Measurements from ENCODE around the gene PDE9A. TPM values are rescaled to one million over a fixed set of nuclear protein-coding genes. Genes with fewer than 3 reads are reported as not detected.

Gene PDE9A
- 1 to 10 TPM; 2.4 to 9.0 (median 3.7) TPM for total RNA-seq

DNA sequence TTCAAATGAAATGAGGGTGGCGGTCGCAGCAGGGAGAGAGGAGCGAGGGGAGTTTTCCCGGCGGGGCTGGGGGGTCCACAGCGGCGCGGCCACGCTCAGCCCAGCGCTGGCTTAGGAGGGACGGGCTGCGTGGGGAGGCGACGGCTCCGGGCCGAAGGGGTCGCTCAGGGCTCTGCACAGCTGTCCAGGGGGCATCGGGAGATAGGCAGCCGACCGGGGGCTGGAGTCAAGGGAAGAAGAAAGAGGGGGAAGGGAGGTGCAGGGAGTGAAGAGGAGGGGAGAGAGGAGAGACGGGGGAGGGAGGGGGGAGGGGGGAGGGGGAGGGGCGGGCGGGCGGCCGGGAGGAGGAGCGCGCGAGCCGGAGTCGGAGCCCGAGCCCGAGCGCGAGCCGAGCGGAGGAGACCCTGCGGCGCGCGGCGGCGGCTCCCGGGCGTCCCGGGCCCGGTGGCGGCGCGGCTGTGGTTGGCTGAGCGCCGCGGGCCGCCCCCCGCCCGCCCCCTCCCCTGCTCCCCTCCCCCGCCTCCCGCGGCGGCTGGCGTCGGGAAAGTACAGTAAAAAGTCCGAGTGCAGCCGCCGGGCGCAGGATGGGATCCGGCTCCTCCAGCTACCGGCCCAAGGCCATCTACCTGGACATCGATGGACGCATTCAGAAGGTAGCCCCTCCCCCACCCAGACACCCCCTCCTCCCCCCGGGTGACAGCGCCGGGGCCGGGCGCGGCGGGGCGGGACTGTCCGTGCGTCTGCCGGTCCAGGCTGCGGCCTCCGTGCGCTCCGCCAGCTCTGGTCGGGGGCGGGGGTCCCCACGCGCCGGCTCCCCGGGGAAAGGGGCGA lies at the start of gene PDE9A:
Gene PDE9A (plus strand): TSS at position 391 of the 831 bp plus-strand sequence. CDS start 194 bp downstream, at position 585.
- TF ChIP-seq, protein P1, sequence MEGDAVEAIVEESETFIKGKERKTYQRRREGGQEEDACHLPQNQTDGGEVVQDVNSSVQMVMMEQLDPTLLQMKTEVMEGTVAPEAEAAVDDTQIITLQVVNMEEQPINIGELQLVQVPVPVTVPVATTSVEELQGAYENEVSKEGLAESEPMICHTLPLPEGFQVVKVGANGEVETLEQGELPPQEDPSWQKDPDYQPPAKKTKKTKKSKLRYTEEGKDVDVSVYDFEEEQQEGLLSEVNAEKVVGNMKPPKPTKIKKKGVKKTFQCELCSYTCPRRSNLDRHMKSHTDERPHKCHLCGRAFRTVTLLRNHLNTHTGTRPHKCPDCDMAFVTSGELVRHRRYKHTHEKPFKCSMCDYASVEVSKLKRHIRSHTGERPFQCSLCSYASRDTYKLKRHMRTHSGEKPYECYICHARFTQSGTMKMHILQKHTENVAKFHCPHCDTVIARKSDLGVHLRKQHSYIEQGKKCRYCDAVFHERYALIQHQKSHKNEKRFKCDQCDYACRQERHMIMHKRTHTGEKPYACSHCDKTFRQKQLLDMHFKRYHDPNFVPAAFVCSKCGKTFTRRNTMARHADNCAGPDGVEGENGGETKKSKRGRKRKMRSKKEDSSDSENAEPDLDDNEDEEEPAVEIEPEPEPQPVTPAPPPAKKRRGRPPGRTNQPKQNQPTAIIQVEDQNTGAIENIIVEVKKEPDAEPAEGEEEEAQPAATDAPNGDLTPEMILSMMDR (IDR thresholded peaks at IDR 0.05; ENCODE audit: low read depth), result no peak

GRCh38 chr21:42607102-42607501 lies 46.3 kb upstream of the PDE9A start:
- TF ChIP-seq, protein P1 (IDR thresholded peaks at IDR 0.05; ENCODE audit: low read depth), result no peak

DNA sequence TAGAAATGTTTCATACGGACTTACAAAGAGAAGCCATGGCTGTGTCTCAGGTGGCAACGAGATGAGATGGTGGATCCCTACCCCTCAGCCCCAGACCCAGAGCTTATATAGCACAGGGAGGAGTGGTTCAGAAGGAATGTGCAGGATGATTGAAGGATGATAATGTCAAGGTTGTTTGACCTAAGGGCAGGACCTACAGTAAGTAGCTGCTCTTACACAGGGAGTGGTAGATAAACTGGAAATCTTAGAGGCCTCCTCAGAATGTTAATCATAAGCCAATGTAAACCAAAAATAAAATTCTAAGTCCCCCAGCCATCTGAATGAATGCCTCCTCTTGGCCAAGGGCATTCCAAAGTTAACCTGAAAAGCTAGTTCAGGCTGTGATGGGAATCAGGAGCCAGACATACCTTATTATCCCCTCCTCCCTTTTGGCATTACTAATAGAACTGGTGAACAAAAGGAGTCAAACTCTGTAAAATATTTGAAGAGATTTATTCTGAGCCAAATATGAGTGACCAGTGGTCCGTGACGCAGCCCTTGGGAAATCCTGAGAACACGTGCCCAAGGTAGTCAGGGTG lies 45.8 kb upstream of the PDE9A start:
- TF ChIP-seq, protein P1 (IDR thresholded peaks at IDR 0.05; ENCODE audit: low read depth), result no peak

DNA sequence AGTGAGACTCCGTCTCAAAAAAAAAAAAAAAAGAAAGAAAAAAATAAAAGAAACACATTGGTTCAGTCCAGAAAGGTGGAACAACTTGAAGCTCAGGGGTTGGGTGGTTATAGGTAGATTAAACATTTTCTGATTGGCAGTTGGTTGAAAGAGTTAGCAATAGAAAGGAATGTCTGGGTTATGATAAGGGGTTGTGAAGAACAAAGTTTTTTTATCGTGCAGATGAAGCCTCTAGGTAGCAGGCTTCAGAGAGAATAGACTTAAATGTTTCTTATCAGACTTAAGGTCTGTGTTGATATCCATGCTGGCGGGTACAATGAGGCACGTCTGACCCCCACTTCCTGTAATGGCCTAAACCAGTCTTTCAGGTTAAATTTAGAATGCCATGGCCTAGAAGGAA lies 45.0 kb upstream of the PDE9A start:
- TF ChIP-seq, protein P1 (IDR thresholded peaks at IDR 0.05; ENCODE audit: low read depth), result no peak

GRCh38 chr21:42609811-42610210 lies 43.6 kb upstream of the PDE9A start:
- TF ChIP-seq, protein P1 (IDR thresholded peaks at IDR 0.05; ENCODE audit: low read depth), result no peak

- TF ChIP-seq, protein P1 (IDR thresholded peaks at IDR 0.05; ENCODE audit: low read depth), result no peak
Observed at GRCh38 chr21:42611852-42612251, 41.6 kb upstream of the PDE9A start.

DNA sequence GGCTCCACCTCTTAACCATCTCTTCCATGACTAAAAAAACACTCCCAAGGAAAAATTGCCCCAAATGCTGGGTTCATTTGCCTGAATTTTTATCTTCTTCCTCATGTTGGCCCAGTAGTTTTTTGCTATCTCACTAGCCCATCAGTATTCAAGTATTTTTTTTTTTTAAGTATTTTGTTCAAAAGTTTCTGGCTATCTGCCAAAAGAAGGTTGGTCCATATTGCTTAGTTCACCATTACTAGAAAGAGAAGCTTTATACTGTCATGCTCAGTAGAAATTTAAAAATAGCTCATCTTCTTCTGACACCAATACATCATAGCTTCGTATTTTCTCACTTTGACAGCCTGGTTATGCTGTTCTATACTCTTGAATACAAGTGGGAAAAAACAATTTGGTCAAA lies 41.0 kb upstream of the PDE9A start:
- TF ChIP-seq, protein P1 (IDR thresholded peaks at IDR 0.05; ENCODE audit: low read depth), result no peak
